GM19395 (cell line): ENCODE measurements around the gene HMGCS2.

Experiments used
- ATAC-seq: cut with Tn5 transposase; IDR thresholded peaks from one replicate; pipeline ENCODE4 v1.9.1; 2021; ENCODE audit warnings: mild to moderate bottlenecking, moderate library complexity; ENCODE audit not compliant: unreplicated experiment

HMGCS2 gene

GRCh38 chr1:119764220-119764619 is 4.5 kb downstream of the HMGCS2 start:
- ATAC-seq: no peak

- ATAC-seq: no peak
Measured at GRCh38 chr1:119762953-119763352, 5.8 kb downstream of the HMGCS2 start.

GRCh38 chr1:119762409-119762808 is 6.3 kb downstream of the HMGCS2 start:
- no peak for ATAC-seq

GRCh38 chr1:119758584-119758983 is 10.1 kb downstream of the HMGCS2 start:
- no peak for ATAC-seq

- no peak for ATAC-seq
Measured at GRCh38 chr1:119752592-119752991, 16.1 kb downstream of the HMGCS2 start.

GRCh38 chr1:119748040-119748439 is 20.7 kb downstream of the HMGCS2 start:
- ATAC-seq: no peak

GRCh38 chr1:119747451-119747850 is 21.3 kb downstream of the HMGCS2 start:
- ATAC-seq: no peak

- ATAC-seq: no peak
Measured at GRCh38 chr1:119745034-119745433, 23.7 kb downstream of the HMGCS2 start.

GRCh38 chr1:119744598-119744942 is 24.1 kb downstream of the HMGCS2 start:
- no peak for ATAC-seq

- no peak for ATAC-seq
Measured at GRCh38 chr1:119743776-119744597, 24.7 kb downstream of the HMGCS2 start.

GRCh38 chr1:119743308-119743707 is 25.4 kb downstream of the HMGCS2 start:
- ATAC-seq: no peak

- no peak for ATAC-seq
Measured at GRCh38 chr1:119742677-119743076, 26.0 kb downstream of the HMGCS2 start.

- ATAC-seq: no peak
Measured at GRCh38 chr1:119742202-119742601, 26.5 kb downstream of the HMGCS2 start.

GRCh38 chr1:119740896-119741780 is 27.6 kb downstream of the HMGCS2 start:
- ATAC-seq: no peak

GRCh38 chr1:119740261-119740660 is 28.4 kb downstream of the HMGCS2 start:
- ATAC-seq: no peak

- ATAC-seq: no peak
Measured at GRCh38 chr1:119739150-119739549, 29.6 kb downstream of the HMGCS2 start.

- no peak for ATAC-seq
Measured at GRCh38 chr1:119738100-119738720, 30.5 kb downstream of the HMGCS2 start.

GRCh38 chr1:119737040-119737682 is 31.5 kb downstream of the HMGCS2 start:
- ATAC-seq: no peak

- no peak for ATAC-seq
Measured at GRCh38 chr1:119736649-119737039, 32.1 kb downstream of the HMGCS2 start.

GRCh38 chr1:119735217-119735616 is 33.5 kb downstream of the HMGCS2 start:
- no peak for ATAC-seq

- ATAC-seq: no peak
Measured at GRCh38 chr1:119733754-119734153, 35.0 kb downstream of the HMGCS2 start.
